Omental fat pad (tissue), 4 donors: ENCODE measurements around the gene FGD2. TPM values are rescaled to one million over a fixed set of nuclear protein-coding genes. Genes with fewer than 3 reads are reported as not detected.

Experiments
- ATAC-seq: fragments of 150-250 bp; one replicate; pipeline ENCODE4 v1.9.1; 2016; ENCODE audit warnings: mild to moderate bottlenecking, moderate library complexity; ENCODE audit not compliant: low FRiP score
- DNase-seq: peaks from one replicate; pipeline ENCODE4 v3.0.0-alpha.2; 2019; ENCODE audit warnings: low spot score
- total RNA-seq, 4 donors: library from RNA; depleted of rRNA; stranded (reverse); fragments of >200 nt; gene quantifications; one replicate each; pipeline ENCODE4 v1.1.0, GENCODE V29; 2016
- TF ChIP-seq, protein P1 (sequence below), 3 donors: fragments of 450-650 bp; IDR thresholded peaks; one replicate each; pipeline ENCODE4 v1.5.1; 2016 to 2017; ENCODE audit warnings: antibody characterized with exemption in 3 of 3, mild to moderate bottlenecking in 3 of 3, moderate library complexity in 2 of 3

The FGD2 gene
- total RNA-seq, 4 donors from 2014 or later = 20.0 to 83.6 (median 63.0) TPM

DNA sequence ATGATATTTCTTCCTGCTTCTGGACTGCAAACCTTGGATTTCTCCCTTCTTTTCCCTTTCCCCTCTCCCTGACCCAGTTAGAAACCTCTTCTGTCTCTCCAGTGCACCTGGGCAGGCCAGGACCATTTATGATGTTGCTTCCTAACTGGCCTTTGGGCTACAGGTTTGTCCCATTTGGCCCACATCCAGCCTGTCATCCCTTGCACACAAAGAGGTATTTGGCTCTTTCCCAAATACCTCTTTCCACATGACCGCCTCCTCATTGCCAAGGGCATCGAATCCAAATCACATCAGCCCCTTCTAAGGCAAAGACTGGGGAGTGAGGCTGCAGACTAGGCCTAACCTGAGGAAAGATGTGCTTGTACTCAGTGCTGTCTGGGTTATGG lies 13.6 kb downstream of the FGD2 start:
- DNase-seq (no peak), ATAC-seq (no peak)
- TF ChIP-seq, protein P1, sequence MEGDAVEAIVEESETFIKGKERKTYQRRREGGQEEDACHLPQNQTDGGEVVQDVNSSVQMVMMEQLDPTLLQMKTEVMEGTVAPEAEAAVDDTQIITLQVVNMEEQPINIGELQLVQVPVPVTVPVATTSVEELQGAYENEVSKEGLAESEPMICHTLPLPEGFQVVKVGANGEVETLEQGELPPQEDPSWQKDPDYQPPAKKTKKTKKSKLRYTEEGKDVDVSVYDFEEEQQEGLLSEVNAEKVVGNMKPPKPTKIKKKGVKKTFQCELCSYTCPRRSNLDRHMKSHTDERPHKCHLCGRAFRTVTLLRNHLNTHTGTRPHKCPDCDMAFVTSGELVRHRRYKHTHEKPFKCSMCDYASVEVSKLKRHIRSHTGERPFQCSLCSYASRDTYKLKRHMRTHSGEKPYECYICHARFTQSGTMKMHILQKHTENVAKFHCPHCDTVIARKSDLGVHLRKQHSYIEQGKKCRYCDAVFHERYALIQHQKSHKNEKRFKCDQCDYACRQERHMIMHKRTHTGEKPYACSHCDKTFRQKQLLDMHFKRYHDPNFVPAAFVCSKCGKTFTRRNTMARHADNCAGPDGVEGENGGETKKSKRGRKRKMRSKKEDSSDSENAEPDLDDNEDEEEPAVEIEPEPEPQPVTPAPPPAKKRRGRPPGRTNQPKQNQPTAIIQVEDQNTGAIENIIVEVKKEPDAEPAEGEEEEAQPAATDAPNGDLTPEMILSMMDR (IDR thresholded peaks at IDR 0.05) = no peak

GRCh38 chr6:37020381-37020780 lies 14.9 kb downstream of the FGD2 start:
- TF ChIP-seq, protein P1 (IDR thresholded peaks at IDR 0.05) = no peak
- DNase-seq (no peak), ATAC-seq (no peak)

DNA sequence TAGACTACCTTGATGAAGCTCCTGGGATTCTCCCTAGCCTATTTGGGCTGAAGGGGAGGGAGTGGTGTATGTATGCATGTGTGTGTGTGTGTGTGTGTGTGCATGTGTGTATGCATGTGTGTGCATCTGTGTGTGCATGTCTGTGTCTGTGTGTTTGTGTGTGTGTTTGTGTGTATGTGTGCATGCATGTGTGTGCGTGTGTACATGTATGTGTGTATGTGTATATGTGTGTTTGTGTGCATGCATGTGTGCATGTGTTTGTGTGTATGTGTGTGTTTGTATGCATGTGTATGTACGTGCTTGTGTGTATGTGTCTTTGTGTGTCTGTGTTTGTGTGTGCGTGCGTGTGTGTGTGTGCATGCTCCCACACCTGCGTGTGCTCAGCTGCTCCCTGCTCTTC lies 15.4 kb downstream of the FGD2 start:
- TF ChIP-seq, protein P1 (IDR thresholded peaks at IDR 0.05) = no peak
- DNase-seq (no peak), ATAC-seq (no peak)

DNA sequence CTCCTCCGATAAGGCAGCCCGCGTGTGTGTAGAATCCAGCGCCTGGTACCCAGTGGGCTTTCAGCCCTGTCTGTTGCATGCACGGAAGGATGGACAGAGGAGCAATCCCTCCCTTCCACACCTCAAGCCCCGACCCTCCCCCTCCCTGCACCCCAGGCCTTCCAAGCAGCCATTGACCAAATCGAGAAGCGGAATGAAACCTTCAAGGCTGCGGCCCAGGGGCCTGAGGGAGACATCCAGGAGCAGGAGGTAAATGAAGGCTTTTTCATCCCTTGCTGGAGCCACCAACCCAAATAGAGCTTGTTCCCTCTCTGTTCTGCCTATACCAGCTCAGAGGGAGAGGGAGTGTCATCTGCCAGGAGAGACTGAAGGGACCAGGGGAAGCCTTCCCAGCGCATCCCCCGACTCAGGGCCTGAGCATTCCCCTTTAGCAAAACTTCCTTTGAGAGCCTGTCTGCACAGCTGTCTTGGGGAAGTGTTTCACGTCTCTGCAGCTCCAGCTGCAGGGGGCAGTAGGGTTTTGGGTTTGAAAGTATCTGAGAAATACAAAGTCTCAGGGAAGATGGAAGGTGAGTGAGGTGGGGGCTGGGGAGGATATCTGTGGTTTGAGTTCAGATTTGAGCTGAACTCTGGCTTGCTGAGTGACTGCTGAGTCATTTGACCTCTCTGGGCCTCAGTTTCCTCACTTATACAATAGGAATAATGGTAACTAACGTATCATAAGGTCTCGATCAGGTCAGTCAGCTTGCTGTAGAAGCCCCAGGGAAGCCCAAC lies 16.1 kb downstream of the FGD2 start:
- no peak for ATAC-seq
- DNase-seq = no peak

GRCh38 chr6:37022135-37022863 lies 16.8 kb downstream of the FGD2 start:
- ATAC-seq (no peak), DNase-seq (no peak)
- TF ChIP-seq, protein P1 (IDR thresholded peaks at IDR 0.05) = no peak

More for the DNA sequence above, 16.1 kb downstream of the FGD2 start:
- TF ChIP-seq, protein P1 (IDR thresholded peaks at IDR 0.05) = no peak

- TF ChIP-seq, protein P1 (IDR thresholded peaks at IDR 0.05) = no peak
- DNase-seq (no peak), ATAC-seq (peak; percentile 48)
Observed at GRCh38 chr6:37024656-37025337, 19.3 kb downstream of the FGD2 start.
